B cell (primary cell): ENCODE data around the gene SS18L1. TPM values are rescaled to one million over a fixed set of nuclear protein-coding genes. Genes with fewer than 3 reads are reported as not detected.

Experiments used
- ATAC-seq: fragments of 200-7000 bp; cut with Tn5 transposase; one replicate; pipeline ENCODE4 v1.10.0; 2021; ENCODE audit warnings: low read depth, mild to moderate bottlenecking, moderate number of reproducible peaks, moderate library complexity
- CTCF ChIA-PET: fragments of 350-600 bp; sonication (Branson Sonifier 250); formaldehyde crosslinking; loops from one replicate; lab custom pipeline; 2021; ENCODE audit warnings: antibody characterized with exemption, inconsistent platforms; lab: Charles Lee
- POLR2A ChIA-PET: fragments of 350-600 bp; sonication (Branson Sonifier 250); formaldehyde crosslinking; loops from one replicate; lab custom pipeline; 2021; ENCODE audit warnings: antibody characterized with exemption; lab: Charles Lee
- DNase-seq: peaks from one replicate; pipeline ENCODE4 v3.0.0; 2013
- H2AFZ ChIP-seq: 2 replicates; pipeline ENCODE4 v1.6.1; 2012; ENCODE audit warnings: mild to moderate bottlenecking, low read depth, low read length; ENCODE audit not compliant: insufficient read depth, poor library complexity, severe bottlenecking
- H3K27ac ChIP-seq, 2 donors: 1 replicate in 1 of 2; 2 replicates in 1 of 2; pipeline ENCODE4 v1.5.1; 2012 to 2013; ENCODE audit warnings: low read length in 2 of 2, mild to moderate bottlenecking in 2 of 2, moderate library complexity in 1 of 2
- H3K27me3 ChIP-seq, 4 experiments: fragments of 200-600 bp in 1 of 4; sonication (generic) in 1 of 4; replicated peaks in 1 of 4; 1 replicate in 2 of 4; 2 replicates in 2 of 4; pipeline versions ENCODE4 v1.6.1 to v1.7.0; 2013 to 2016; ENCODE audit warnings: low read length in 3 of 4, mild to moderate bottlenecking in 2 of 4, mixed read lengths in 1 of 4, moderate library complexity in 1 of 4; ENCODE audit not compliant: insufficient read depth in 4 of 4, control insufficient read depth in 3 of 4; ENCODE audit errors: control extremely low read depth in 1 of 4
- H3K36me3 ChIP-seq, 2 experiments: replicated peaks in 1 of 2; 1 replicate in 1 of 2; 2 replicates in 1 of 2; pipeline versions ENCODE4 v1.6.1 to v1.7.1; 2013; ENCODE audit warnings: low read length in 1 of 2; ENCODE audit not compliant: insufficient read depth in 2 of 2, control insufficient read depth in 1 of 2; ENCODE audit errors: control extremely low read depth in 1 of 2, extremely low read depth in 1 of 2
- H3K4me1 ChIP-seq, 2 donors: fragments of 200-600 bp in 1 of 2; sonication (generic) in 1 of 2; 1 replicate in 1 of 2; 2 replicates in 1 of 2; pipeline versions ENCODE4 v1.5.1 to v1.6.1; 2013 to 2017; ENCODE audit warnings: low read length in 2 of 2; ENCODE audit not compliant: control insufficient read depth in 2 of 2, insufficient read depth in 2 of 2
- H3K4me2 ChIP-seq: replicated peaks from 2 replicates; pipeline ENCODE3; 2012; ENCODE audit warnings: mild to moderate bottlenecking, low read depth, low read length; ENCODE audit not compliant: poor library complexity, severe bottlenecking
- H3K4me3 ChIP-seq, 5 experiments: fragments of 200-600 bp in 1 of 5; sonication (generic) in 1 of 5; 1 replicate in 3 of 5; 2 replicates in 2 of 5; pipeline versions ENCODE4 v1.5.1 to v1.7.0; 2011 to 2016; ENCODE audit warnings: low read length in 4 of 5, mild to moderate bottlenecking in 4 of 5, low read depth in 2 of 5, control low read depth in 1 of 5, moderate library complexity in 1 of 5; ENCODE audit not compliant: insufficient read depth in 1 of 5; ENCODE audit errors: control extremely low read depth in 1 of 5, extremely low read depth in 1 of 5
- H3K79me2 ChIP-seq: fragments of 200-600 bp; sonication (generic); one replicate; pipeline ENCODE4 v1.6.0; 2016; ENCODE audit warnings: low read length; ENCODE audit not compliant: control insufficient read depth, insufficient read depth
- H3K9ac ChIP-seq: fragments of 200-600 bp; sonication (generic); 2 replicates; pipeline ENCODE4 v1.6.1; 2017; ENCODE audit warnings: mild to moderate bottlenecking, low read length, moderate library complexity
- H3K9me3 ChIP-seq, 3 donors: one replicate each; pipeline versions ENCODE4 v1.6.1 to v1.7.1; 2013; ENCODE audit warnings: low read length in 2 of 3; ENCODE audit not compliant: control insufficient read depth in 2 of 3, insufficient read depth in 1 of 3; ENCODE audit errors: control extremely low read depth in 1 of 3
- H4K20me1 ChIP-seq: 2 replicates; pipeline ENCODE4 v1.6.0; 2012; ENCODE audit warnings: mild to moderate bottlenecking, low read length; ENCODE audit not compliant: insufficient read depth, control insufficient read depth, poor library complexity, severe bottlenecking
- H3K27ac Mint-ChIP-seq: one replicate; pipeline ENCODE4 v1.8.0; 2021; ENCODE audit warnings: mixed read lengths
- H3K27me3 Mint-ChIP-seq: one replicate; pipeline ENCODE4 v1.8.0; 2021; ENCODE audit warnings: mixed read lengths
- H3K4me1 Mint-ChIP-seq: one replicate; pipeline ENCODE4 v1.8.0; 2021; ENCODE audit warnings: mixed read lengths
- H3K4me3 Mint-ChIP-seq: one replicate; pipeline ENCODE4 v1.8.0; 2021; ENCODE audit warnings: mixed read lengths
- H3K9me3 Mint-ChIP-seq: one replicate; pipeline ENCODE4 v1.8.0; 2022; ENCODE audit warnings: mixed read lengths; ENCODE audit not compliant: insufficient read depth
- EZH2 ChIP-seq: IDR thresholded peaks from 2 replicates; pipeline ENCODE4 v1.6.1; 2012; ENCODE audit warnings: borderline replicate concordance, low read depth, mild to moderate bottlenecking, moderate library complexity, low read length; ENCODE audit not compliant: insufficient read depth, poor library complexity, severe bottlenecking
- WGBS: methylation state at CpG from one replicate; pipeline ENCODE4 v1.1.5; 2013; ENCODE audit warnings: missing lambda C conversion rate; ENCODE audit not compliant: insufficient coverage; 5-methylcytosine and 5-hydroxymethylcytosine counted together
- intact Hi-C: fragments of 100-400 bp; cut with micrococcal nuclease; formaldehyde crosslinking; loops from one replicate; pipeline ENCODE4 v1.10.0; 2022
- polyA plus RNA-seq: library from polyadenylated mRNA; depleted of rRNA; stranded (reverse); fragments of >200 nt; gene quantifications from 2 replicates; pipeline ENCODE4 v1.2.3, GENCODE V29; 2012
- total RNA-seq, 2 donors: library from RNA; stranded (reverse); fragments of 120-200 nt in 1 of 2; gene quantifications; 1 replicate in 1 of 2; 2 replicates in 1 of 2; pipeline versions ENCODE4 v1.2.3 to v1.2.4, GENCODE V29; 2013 to 2022
- TF ChIP-seq, protein P1 (sequence below): fragments of 200-600 bp; IDR thresholded peaks from one replicate; pipeline ENCODE4 v1.8.0; 2022; ENCODE audit warnings: antibody characterized with exemption, mild to moderate bottlenecking

SS18L1 gene
- total and polyA plus RNA-seq, 2 donors (not counting 1 experiment from before 2014, with no cell fraction given), result 15.4 to 20.7 TPM

DNA sequence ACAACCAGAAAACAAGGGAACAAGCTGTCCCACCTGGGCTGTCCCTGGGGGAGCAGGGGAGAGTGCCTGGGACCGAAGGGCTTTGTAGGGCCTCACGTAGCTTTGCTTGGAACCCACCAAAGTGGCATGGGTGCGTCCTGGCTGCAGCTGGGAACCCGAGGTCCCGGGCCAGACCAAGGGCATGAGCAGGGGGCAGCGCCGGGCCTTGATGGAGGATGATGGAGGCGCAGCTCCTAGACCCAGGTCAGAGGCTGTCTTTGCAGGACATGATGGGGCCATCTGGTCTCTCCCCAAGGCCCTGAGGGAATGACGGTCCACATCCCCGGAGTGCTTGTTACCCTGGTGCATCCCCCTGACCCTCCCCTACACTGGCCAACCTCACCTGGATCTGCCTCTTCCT is 87.1 kb downstream of the SS18L1 start:
- 94% methylated on average over 10 of the region's 10 CpGs for WGBS
- ATAC-seq, result no peak
- no peak overlapping the region for H3K4me3 Mint-ChIP-seq

DNA sequence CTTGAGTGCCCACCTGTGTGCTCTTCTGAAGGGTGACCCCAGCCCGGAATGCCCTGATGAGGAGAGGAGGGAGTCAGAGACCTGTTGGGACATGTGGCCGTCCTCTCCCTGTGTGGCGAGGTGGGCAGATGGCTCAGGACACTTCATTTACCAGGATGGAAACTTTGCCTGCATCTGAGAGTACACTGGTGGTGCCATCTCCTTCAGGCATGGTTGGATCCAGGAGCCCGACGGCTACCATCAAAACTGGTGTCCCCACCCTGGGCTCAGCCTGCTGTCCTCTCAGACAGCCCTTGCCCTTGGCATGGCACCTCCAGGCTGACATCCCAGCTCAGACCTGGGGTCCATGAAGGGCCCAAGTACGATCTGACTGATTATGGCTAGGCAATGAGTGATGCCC is 87.7 kb downstream of the SS18L1 start:
- POLR2A ChIA-PET, result no interaction called here
- H3K27ac ChIP-seq, result no peak overlapping the region
- peaks cover 0 to 23% (median 5%) of the 10 kb centered on the region in 3 donors for H3K9me3 ChIP-seq
- H4K20me1 ChIP-seq, result no peaks in the 10 kb centered on the region
- WGBS, result 91% methylated on average over 6 of the region's 6 CpGs
- Mint-ChIP-seq H3K4me1 (peaks cover 1% of the 10 kb centered on the region), H3K4me3 (no peak overlapping the region), H3K9me3 (no peaks in the 10 kb centered on the region), H3K27me3 (peaks cover 12% of the 10 kb centered on the region), H3K27ac (no peak overlapping the region)
- no peak overlapping the region for H2AFZ ChIP-seq
- DNase-seq (no peak), ATAC-seq (no peak)
- TF ChIP-seq EZH2, result no peak
- TF ChIP-seq, protein P1, sequence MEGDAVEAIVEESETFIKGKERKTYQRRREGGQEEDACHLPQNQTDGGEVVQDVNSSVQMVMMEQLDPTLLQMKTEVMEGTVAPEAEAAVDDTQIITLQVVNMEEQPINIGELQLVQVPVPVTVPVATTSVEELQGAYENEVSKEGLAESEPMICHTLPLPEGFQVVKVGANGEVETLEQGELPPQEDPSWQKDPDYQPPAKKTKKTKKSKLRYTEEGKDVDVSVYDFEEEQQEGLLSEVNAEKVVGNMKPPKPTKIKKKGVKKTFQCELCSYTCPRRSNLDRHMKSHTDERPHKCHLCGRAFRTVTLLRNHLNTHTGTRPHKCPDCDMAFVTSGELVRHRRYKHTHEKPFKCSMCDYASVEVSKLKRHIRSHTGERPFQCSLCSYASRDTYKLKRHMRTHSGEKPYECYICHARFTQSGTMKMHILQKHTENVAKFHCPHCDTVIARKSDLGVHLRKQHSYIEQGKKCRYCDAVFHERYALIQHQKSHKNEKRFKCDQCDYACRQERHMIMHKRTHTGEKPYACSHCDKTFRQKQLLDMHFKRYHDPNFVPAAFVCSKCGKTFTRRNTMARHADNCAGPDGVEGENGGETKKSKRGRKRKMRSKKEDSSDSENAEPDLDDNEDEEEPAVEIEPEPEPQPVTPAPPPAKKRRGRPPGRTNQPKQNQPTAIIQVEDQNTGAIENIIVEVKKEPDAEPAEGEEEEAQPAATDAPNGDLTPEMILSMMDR, result no peak
- no peak overlapping the region for H3K4me3 ChIP-seq
- no peak overlapping the region for H3K9ac ChIP-seq
- CTCF ChIA-PET, result no interaction called here
- no peaks in the 10 kb centered on the region for H3K79me2 ChIP-seq
- no peak overlapping the region for H3K4me2 ChIP-seq
- no peaks in the 10 kb centered on the region for H3K36me3 ChIP-seq
- no peaks in the 10 kb centered on the region for H3K4me1 ChIP-seq
- H3K27me3 ChIP-seq, result peaks cover 0 to 24% (median 1%) of the 10 kb centered on the region in 4 experiments
- intact Hi-C loops, result no loop called here

More for the DNA sequence above, 87.1 kb downstream of the SS18L1 start:
- H3K27me3 ChIP-seq, result peaks cover 0 to 27% (median 1%) of the 10 kb centered on the region in 4 experiments
- H3K4me1 ChIP-seq, result no peaks in the 10 kb centered on the region
- no peak overlapping the region for H3K27ac ChIP-seq
- ChIA-PET POLR2A (no interaction called here), CTCF (no interaction called here)
- H3K9me3 Mint-ChIP-seq, result no peaks in the 10 kb centered on the region
- H3K27ac Mint-ChIP-seq, result no peak overlapping the region
- peaks cover 0 to 22% (median 5%) of the 10 kb centered on the region in 3 donors for H3K9me3 ChIP-seq
- H3K4me2 ChIP-seq, result no peak overlapping the region
- H2AFZ ChIP-seq, result no peak overlapping the region
- no peaks in the 10 kb centered on the region for H3K79me2 ChIP-seq
- no peak overlapping the region for H3K9ac ChIP-seq
- no peak overlapping the region for H3K4me3 ChIP-seq
- TF ChIP-seq, protein P1, result no peak
- no peak for TF ChIP-seq EZH2
- peaks cover 12% of the 10 kb centered on the region for H3K27me3 Mint-ChIP-seq
- intact Hi-C loops, result no loop called here
- H4K20me1 ChIP-seq, result no peaks in the 10 kb centered on the region
- H3K36me3 ChIP-seq, result no peaks in the 10 kb centered on the region
- DNase-seq, result no peak
- H3K4me1 Mint-ChIP-seq, result no peaks in the 10 kb centered on the region

Other genes starting within 250 kb of the SS18L1 start
- 36.9 and 39.5 TPM in 2 replicates for gene TAF4, start 77.9 kb upstream of the SS18L1 start, total RNA-seq
- gene TAF4, start 77.9 kb upstream of the SS18L1 start, polyA plus RNA-seq, result 13.9 and 20.2 TPM in 2 replicates
- 52.8 and 55.0 TPM in 2 replicates for gene LSM14B, start 21.3 kb upstream of the SS18L1 start, total RNA-seq
- gene LSM14B, start 21.3 kb upstream of the SS18L1 start, polyA plus RNA-seq, result 26.8 and 33.1 TPM in 2 replicates
- 140 TPM in 2 replicates for gene PSMA7, start 375 bp upstream of the SS18L1 start, total RNA-seq
- 252 and 368 TPM in 2 replicates for gene PSMA7, start 375 bp upstream of the SS18L1 start, polyA plus RNA-seq
- gene MTG2, start 39.3 kb downstream of the SS18L1 start, total RNA-seq, result 47.6 and 48.4 TPM in 2 replicates
- 24.9 and 29.6 TPM in 2 replicates for gene MTG2, start 39.3 kb downstream of the SS18L1 start, polyA plus RNA-seq
- gene HRH3, start 76.5 kb downstream of the SS18L1 start, total RNA-seq, result not detected in 2 replicates
- gene HRH3, start 76.5 kb downstream of the SS18L1 start, polyA plus RNA-seq, result not detected in 2 replicates
- gene OSBPL2, start 94.8 kb downstream of the SS18L1 start, total RNA-seq, result 74.3 and 76.6 TPM in 2 replicates
- gene OSBPL2, start 94.8 kb downstream of the SS18L1 start, polyA plus RNA-seq, result 28.1 and 53.3 TPM in 2 replicates
- 64.2 and 73.9 TPM in 2 replicates for gene ADRM1, start 159.2 kb downstream of the SS18L1 start, total RNA-seq
- 63.3 and 87.2 TPM in 2 replicates for gene ADRM1, start 159.2 kb downstream of the SS18L1 start, polyA plus RNA-seq
- 83.5 and 89.7 TPM in 2 replicates for gene LAMA5, start 223.5 kb downstream of the SS18L1 start, total RNA-seq
- gene LAMA5, start 223.5 kb downstream of the SS18L1 start, polyA plus RNA-seq, result 25.6 and 52.9 TPM in 2 replicates
- 2,429 and 2,653 TPM in 2 replicates for gene RPS21, start 243.3 kb downstream of the SS18L1 start, total RNA-seq
- 9,603 and 17,028 TPM in 2 replicates for gene RPS21, start 243.3 kb downstream of the SS18L1 start, polyA plus RNA-seq